Heart right ventricle (tissue), 16 donors: ENCODE results near the gene VPS35. TPM values are rescaled to one million over a fixed set of nuclear protein-coding genes. Genes with fewer than 3 reads are reported as not detected.

Experiments used
- ATAC-seq, 8 donors: fragments of 200-7000 bp; cut with Tn5 transposase; one replicate each; pipeline ENCODE4 v1.9.1; 2020; ENCODE audit warnings: mild to moderate bottlenecking in 8 of 8, moderate library complexity in 8 of 8, moderate number of reproducible peaks in 1 of 8
- DNase-seq, 2 donors: peaks; one replicate each; pipeline ENCODE4 v3.0.0-alpha.2; 2020
- H3K27ac ChIP-seq, 10 donors: fragments of 200-600 bp; sonication (generic) in 2 of 10; one replicate each; pipeline versions ENCODE4 v1.5.0 to v1.8.0; 2020 to 2022; ENCODE audit warnings: mild to moderate bottlenecking in 3 of 10
- H3K27me3 ChIP-seq, 7 donors: fragments of 200-600 bp; one replicate each; pipeline ENCODE4 v1.8.0; 2021 to 2022; ENCODE audit warnings: mild to moderate bottlenecking in 2 of 7
- H3K36me3 ChIP-seq, 9 donors: fragments of 200-600 bp; sonication (generic) in 1 of 9; one replicate each; pipeline versions ENCODE4 v1.5.0 to v1.8.0; 2020 to 2022; ENCODE audit warnings: mild to moderate bottlenecking in 2 of 9
- H3K4me1 ChIP-seq, 9 donors: fragments of 200-600 bp; sonication (generic) in 1 of 9; one replicate each; pipeline versions ENCODE4 v1.5.0 to v1.8.0; 2020 to 2022; ENCODE audit warnings: mild to moderate bottlenecking in 4 of 9
- H3K4me3 ChIP-seq, 10 donors: fragments of 200-600 bp; sonication (generic) in 2 of 10; one replicate each; pipeline versions ENCODE4 v1.5.0 to v1.8.0; 2020 to 2022; ENCODE audit warnings: mild to moderate bottlenecking in 7 of 10, moderate library complexity in 2 of 10
- H3K9me3 ChIP-seq, 11 donors: fragments of 200-600 bp in 10 of 11; sonication (generic) in 2 of 11; one replicate each; pipeline versions ENCODE4 v1.5.0 to v1.8.0; 2013 to 2022; ENCODE audit warnings: mild to moderate bottlenecking in 2 of 11, control low read depth in 1 of 11, moderate library complexity in 1 of 11
- CTCF ChIP-seq, 9 donors: fragments of 200-600 bp; sonication (generic) in 2 of 9; IDR thresholded peaks; one replicate each; pipeline versions ENCODE4 v1.5.0 to v1.8.0; 2021 to 2022; ENCODE audit warnings: antibody characterized with exemption in 9 of 9, mild to moderate bottlenecking in 5 of 9, moderate library complexity in 1 of 9
- WGBS, 2 donors: extraction: QIAGEN DNeasy Blood & Tissue Kit; methylation state at CpG; one replicate each; pipeline ENCODE4 v1.1.7; 2013; ENCODE audit warnings: inconsistent platforms in 1 of 2; 5-methylcytosine and 5-hydroxymethylcytosine counted together
- intact Hi-C, 10 donors: fragments of 100-400 bp; cut with DNase I; formaldehyde crosslinking; loops; one replicate each; pipeline versions ENCODE4 v1.11.1 to v1.14.2; 2022
- polyA plus RNA-seq, 2 donors: library from polyadenylated mRNA; stranded (reverse); fragments of 200-250 nt; gene quantifications; one replicate each; pipeline ENCODE4 v1.2.3, GENCODE V29; 2013
- total RNA-seq, 10 donors: library from RNA; stranded (reverse); fragmentation: NEBNext Ultra II Directional in 3 of 10; extraction: Animal tissue kit (Norgen Biotek cat#: 25700) in 3 of 10; gene quantifications; one replicate each; pipeline versions ENCODE4 v1.2.1 to v1.2.4, GENCODE V29; 2021 to 2023
- donor health status: Arrhythmogenic right ventricular cardiomyopathy.
- donor health status: ischemic (EF 13 %, LVEDD 7.1; RV severe dilation, severe dysfunction).
- donor health status: healthy with polysubstance abuse.
- donor health status: DM: no; HTN: yes; CAD: no.
- donor health status: DM: no; HTN: no; CAD: no.
- donor health status: ischemic (EF 25% LVEDD 6.9; RV normal size, moderate dysfunction).
- donor health status: ischemic (EF 25% LVEDD 5.7; RV mildly dilated, moderate dysfunction).
- donor health status: healthy.
- donor health status: DM: yes; HTN: yes; CAD: no.
- donor health status: Ischemic cardiomyopathy.
- donor health status: ischemic (EF 35%, LVEDD 5.7; RV mildly dilated, moderate dysfunction).
- donor health status: nonischemic (EF 11% LVEDD 7.7; RV severe dilation, severe dysfunction).
- donor health status: DM: yes; HTN: yes; CAD: no.
- donor health status: PGD.
- donor health status: ischemic (EF 29% LVEDD 5.4; RV normal size, mild dysfunction).
- donor health status: nonischemic (EF 23%, LVEDD 6.1; RV moderate dilation, normal function).

The VPS35 gene
- total and polyA plus RNA-seq, 12 donors: 12.7 to 106 (median 89.6) TPM

DNA sequence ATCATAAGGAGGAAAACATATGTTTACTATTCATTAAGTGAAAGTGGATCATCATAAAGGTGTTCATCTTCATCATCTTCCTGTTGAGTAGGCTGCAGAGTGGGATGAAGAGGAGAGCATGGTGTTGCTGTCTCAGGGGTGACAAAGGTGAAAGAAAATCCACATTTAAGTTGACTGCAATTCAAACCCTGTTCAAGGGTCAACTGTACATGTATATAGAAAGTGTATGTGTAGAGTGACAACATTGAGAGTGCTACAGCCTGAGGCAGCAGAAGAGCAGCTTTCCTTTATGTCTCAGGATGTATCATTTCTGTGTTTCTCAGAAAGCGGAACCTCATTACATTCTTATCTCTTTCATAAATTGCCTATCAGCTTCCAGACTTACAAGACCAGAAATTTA, 17.7 kb upstream of the VPS35 start:
- H3K9me3 ChIP-seq: no peaks in the 10 kb centered on the region
- H3K4me1 ChIP-seq: peaks cover 0 to 25% (median 17%) of the 10 kb centered on the region in 9 donors
- no peaks in the 10 kb centered on the region for H3K27me3 ChIP-seq
- 0% methylated on average over 1 of the region's 1 CpG for WGBS, 2 donors
- no peak for ATAC-seq
- intact Hi-C loops: no loop called here
- H3K36me3 ChIP-seq: peaks cover 0 to 77% (median under 1%) of the 10 kb centered on the region in 9 donors
- H3K4me3 ChIP-seq: no peak overlapping the region
- no peak for TF ChIP-seq CTCF (IDR thresholded peaks at IDR 0.05)
- no peak for DNase-seq
- H3K27ac ChIP-seq: no peak overlapping the region

GRCh38 chr16:46702030-46702429, 13.1 kb upstream of the VPS35 start:
- intact Hi-C loops: no loop called here
- ATAC-seq (no peak), DNase-seq (no peak)
- H3K4me1 ChIP-seq: peaks cover 0 to 4% (median 0%) of the 10 kb centered on the region in 9 donors
- no peaks in the 10 kb centered on the region for H3K27me3 ChIP-seq
- no peak for TF ChIP-seq CTCF (IDR thresholded peaks at IDR 0.05)
- no peaks in the 10 kb centered on the region for H3K9me3 ChIP-seq
- no peak overlapping the region for H3K4me3 ChIP-seq
- 89 to 92% methylated on average over 2 of the region's 2 CpGs for WGBS, 2 donors
- H3K36me3 ChIP-seq: peaks cover 0 to 57% (median 5%) of the 10 kb centered on the region in 9 donors
- H3K27ac ChIP-seq: no peak overlapping the region

- Histone ChIP-seq H3K9me3 (no peaks in the 10 kb centered on the region), H3K4me1 (peaks cover 0 to 8% (median 3%) of the 10 kb centered on the region in 9 donors), H3K27me3 (no peaks in the 10 kb centered on the region), H3K36me3 (peaks cover 0 to 53% (median 5%) of the 10 kb centered on the region in 9 donors), H3K4me3 (no peak overlapping the region), H3K27ac (no peak overlapping the region)
- ATAC-seq: no peak
- TF ChIP-seq CTCF (IDR thresholded peaks at IDR 0.05): no peak
- 62 to 65% methylated on average over 4 of the region's 4 CpGs for WGBS, 2 donors
- intact Hi-C loops: no loop called here
- DNase-seq: no peak
These were observed 12.6 kb upstream of the VPS35 start for GRCh38 chr16:46701615-46702014.

GRCh38 chr16:46700048-46700447, 11.1 kb upstream of the VPS35 start:
- Histone ChIP-seq H3K4me1 (peaks cover 0 to 18% (median 4%) of the 10 kb centered on the region in 9 donors), H3K36me3 (peaks cover 0 to 37% (median 5%) of the 10 kb centered on the region in 9 donors), H3K4me3 (no peak overlapping the region), H3K27me3 (no peaks in the 10 kb centered on the region), H3K9me3 (no peaks in the 10 kb centered on the region), H3K27ac (no peak overlapping the region)
- TF ChIP-seq CTCF (IDR thresholded peaks at IDR 0.05): no peak
- no peak for DNase-seq
- 89 to 90% methylated on average over 3 of the region's 3 CpGs for WGBS, 2 donors
- no peak for ATAC-seq
- intact Hi-C loops: no loop called here
